ENCODE data around the gene ZNF512B.
"Not testable (repeated sequence)": the region's sequence is repeated elsewhere in the genome, so short reads cannot be mapped to it uniquely, and the experiment has no call there.

The ZNF512B gene, protein sequence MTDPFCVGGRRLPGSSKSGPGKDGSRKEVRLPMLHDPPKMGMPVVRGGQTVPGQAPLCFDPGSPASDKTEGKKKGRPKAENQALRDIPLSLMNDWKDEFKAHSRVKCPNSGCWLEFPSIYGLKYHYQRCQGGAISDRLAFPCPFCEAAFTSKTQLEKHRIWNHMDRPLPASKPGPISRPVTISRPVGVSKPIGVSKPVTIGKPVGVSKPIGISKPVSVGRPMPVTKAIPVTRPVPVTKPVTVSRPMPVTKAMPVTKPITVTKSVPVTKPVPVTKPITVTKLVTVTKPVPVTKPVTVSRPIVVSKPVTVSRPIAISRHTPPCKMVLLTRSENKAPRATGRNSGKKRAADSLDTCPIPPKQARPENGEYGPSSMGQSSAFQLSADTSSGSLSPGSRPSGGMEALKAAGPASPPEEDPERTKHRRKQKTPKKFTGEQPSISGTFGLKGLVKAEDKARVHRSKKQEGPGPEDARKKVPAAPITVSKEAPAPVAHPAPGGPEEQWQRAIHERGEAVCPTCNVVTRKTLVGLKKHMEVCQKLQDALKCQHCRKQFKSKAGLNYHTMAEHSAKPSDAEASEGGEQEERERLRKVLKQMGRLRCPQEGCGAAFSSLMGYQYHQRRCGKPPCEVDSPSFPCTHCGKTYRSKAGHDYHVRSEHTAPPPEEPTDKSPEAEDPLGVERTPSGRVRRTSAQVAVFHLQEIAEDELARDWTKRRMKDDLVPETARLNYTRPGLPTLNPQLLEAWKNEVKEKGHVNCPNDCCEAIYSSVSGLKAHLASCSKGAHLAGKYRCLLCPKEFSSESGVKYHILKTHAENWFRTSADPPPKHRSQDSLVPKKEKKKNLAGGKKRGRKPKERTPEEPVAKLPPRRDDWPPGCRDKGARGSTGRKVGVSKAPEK

DNA sequence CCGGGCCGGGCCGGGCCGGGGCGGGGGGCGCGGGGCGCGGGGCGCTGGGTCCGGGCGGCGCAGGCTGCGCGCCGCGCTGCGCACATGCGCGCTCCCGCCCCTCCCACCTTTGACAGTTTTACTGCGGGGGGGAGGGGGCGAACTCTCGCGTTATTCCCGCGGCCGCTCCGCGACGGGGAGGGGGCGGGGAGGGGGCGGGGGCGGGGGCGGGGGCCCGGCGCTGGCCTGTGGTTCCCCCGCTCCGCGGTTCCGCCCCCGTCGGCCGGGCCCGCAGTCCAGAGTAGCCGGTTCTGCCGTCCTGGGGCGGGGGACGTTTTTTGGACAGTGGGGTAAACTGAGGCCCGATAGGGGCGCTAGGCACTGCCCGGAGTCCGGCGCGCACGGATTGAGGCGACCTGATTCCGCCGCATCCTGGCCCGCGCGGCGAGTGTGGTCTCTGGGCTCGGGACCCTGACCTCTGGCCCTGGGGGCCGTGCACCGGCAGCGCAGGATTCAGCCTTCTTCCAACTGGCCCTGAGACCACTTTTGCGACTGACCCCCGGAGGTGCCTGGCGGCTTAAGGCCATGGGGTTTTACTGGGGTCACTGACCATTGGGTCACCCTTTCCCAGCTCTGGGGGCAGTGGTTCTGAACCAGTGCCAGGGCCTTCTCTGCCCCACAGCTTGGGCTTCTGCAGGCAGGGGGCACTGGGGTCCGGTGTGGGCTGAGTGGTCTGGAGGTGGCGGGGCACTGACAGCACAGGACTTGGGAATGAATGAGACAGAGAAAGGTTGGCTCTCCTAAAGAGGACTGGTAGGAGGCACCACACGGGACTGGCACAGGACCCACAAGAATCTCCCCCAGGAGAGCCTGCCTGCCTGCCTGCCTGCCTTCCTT is at the start of gene ZNF512B:
Gene ZNF512B (minus strand): TSS at position 93 of the 876 bp plus-strand sequence. CDS start 1,980 bp downstream, outside the sequence.
- DNase-seq (ENCODE audit: low read depth): peak; percentile 63
- peak within 1 kb of the TSS; percentile 64 for H3K4me3 ChIP-seq (replicated peaks; ENCODE audit: low read depth, low read length)
- TF ChIP-seq, protein P1, sequence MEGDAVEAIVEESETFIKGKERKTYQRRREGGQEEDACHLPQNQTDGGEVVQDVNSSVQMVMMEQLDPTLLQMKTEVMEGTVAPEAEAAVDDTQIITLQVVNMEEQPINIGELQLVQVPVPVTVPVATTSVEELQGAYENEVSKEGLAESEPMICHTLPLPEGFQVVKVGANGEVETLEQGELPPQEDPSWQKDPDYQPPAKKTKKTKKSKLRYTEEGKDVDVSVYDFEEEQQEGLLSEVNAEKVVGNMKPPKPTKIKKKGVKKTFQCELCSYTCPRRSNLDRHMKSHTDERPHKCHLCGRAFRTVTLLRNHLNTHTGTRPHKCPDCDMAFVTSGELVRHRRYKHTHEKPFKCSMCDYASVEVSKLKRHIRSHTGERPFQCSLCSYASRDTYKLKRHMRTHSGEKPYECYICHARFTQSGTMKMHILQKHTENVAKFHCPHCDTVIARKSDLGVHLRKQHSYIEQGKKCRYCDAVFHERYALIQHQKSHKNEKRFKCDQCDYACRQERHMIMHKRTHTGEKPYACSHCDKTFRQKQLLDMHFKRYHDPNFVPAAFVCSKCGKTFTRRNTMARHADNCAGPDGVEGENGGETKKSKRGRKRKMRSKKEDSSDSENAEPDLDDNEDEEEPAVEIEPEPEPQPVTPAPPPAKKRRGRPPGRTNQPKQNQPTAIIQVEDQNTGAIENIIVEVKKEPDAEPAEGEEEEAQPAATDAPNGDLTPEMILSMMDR (IDR thresholded peaks at IDR 0.05; ENCODE audit: low read length, missing control alignments): no peak

DNA sequence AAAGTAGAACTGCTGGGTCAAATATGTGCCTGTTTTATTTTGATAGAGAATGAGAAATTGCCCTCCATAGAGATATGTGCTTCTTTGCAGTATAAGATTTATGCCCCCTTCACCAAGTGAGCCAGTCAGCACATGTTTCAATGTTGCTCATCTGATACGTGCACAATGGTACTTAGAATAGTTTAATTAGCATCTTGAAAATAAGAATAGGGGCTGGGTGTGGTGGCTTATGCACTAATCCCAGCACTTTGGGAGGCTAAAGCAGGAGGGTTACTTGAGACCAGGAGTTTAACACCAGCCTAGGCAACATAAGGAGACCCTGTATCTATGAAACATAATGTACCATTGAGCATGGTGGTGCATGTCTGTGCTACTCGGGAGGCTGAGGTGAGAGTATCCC is 45.9 kb upstream of the ZNF512B start:
- H3K4me3 ChIP-seq (replicated peaks; ENCODE audit: low read depth, low read length): no peak overlapping the region
- DNase-seq (ENCODE audit: low read depth): no peak
- TF ChIP-seq, protein P1 (IDR thresholded peaks at IDR 0.05; ENCODE audit: low read length, missing control alignments): no peak

DNA sequence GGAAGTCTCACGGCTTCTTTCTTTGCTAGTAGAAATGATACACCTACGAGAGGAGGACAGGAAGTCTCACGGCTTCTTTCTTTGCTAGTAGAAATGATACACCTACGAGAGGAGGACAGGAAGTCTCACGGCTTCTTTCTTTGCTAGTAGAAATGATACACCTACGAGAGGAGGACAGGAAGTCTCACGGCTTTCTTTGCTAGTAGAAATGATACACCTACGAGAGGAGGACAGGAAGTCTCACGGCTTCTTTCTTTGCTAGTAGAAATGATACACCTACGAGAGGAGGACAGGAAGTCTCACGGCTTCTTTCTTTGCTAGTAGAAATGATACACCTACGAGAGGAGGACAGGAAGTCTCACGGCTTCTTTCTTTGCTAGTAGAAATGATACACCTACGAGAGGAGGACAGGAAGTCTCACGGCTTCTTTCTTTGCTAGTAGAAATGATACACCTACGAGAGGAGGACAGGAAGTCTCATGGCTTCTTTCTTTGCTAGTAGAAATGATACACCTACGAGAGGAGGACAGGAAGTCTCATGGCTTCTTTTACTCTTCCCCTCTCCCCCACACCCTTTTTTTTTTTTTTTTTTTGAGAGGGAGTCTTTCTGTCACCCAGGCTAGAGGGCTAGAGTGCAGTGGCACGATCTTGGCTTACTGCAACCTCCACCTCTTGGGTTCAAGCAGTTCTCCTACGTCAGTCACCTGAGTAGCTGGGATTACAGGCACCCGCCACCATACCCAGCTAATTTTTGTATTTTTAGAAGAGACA is 42.8 kb upstream of the ZNF512B start:
- DNase-seq (ENCODE audit: low read depth); H3K4me3 ChIP-seq (replicated peaks; ENCODE audit: low read depth, low read length): not testable (repeated sequence)

DNA sequence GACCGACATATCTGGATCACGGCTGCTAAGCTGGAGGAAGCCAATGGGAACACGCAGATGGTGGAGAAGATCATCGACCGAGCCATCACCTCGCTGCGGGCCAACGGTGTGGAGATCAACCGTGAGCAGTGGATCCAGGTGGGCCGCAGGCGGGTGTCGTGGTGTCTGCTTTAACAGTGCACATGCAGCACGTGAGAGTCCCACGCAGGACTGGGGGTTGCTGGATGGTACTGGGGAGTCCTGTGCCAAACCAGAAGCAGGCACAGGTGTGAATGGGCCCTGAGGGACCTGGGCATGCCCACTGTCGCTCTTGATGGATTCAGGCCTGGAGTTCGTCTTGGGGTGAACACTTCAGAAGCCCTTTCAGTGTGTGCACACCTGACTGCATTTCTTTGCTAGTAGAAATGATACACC is 41.6 kb upstream of the ZNF512B start:
- no peak overlapping the region for H3K4me3 ChIP-seq (replicated peaks; ENCODE audit: low read depth, low read length)
- no peak for DNase-seq (ENCODE audit: low read depth)
- TF ChIP-seq, protein P1 (IDR thresholded peaks at IDR 0.05; ENCODE audit: low read length, missing control alignments): no peak

DNA sequence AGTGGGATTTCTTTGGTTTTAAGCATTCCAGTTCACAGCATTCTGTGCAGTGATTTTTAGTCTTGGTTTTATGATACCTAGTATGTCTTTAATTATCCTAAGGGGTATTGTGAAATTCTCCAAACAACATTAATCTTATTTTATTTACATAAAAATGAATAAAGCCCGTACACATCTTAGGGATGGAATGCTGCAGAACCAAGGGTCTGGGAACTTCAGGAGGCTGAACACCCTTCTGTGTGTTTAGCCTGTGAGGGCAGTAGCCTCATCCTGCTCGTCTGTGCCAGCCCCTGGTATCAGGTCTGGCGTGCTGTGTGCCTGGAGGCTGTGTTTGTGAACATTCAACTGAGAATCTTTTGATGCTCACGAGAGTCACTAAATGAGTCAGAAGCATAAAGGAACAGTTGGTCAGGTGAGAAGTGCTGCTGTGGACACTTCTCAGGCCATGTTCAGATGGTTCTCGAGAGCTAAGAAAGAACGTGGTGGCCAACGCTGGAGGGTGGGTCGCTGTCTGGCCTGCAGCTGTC is 41.0 kb upstream of the ZNF512B start:
- no peak for DNase-seq (ENCODE audit: low read depth)
- TF ChIP-seq, protein P1 (IDR thresholded peaks at IDR 0.05; ENCODE audit: low read length, missing control alignments): no peak
- H3K4me3 ChIP-seq (replicated peaks; ENCODE audit: low read depth, low read length): no peak overlapping the region

DNA sequence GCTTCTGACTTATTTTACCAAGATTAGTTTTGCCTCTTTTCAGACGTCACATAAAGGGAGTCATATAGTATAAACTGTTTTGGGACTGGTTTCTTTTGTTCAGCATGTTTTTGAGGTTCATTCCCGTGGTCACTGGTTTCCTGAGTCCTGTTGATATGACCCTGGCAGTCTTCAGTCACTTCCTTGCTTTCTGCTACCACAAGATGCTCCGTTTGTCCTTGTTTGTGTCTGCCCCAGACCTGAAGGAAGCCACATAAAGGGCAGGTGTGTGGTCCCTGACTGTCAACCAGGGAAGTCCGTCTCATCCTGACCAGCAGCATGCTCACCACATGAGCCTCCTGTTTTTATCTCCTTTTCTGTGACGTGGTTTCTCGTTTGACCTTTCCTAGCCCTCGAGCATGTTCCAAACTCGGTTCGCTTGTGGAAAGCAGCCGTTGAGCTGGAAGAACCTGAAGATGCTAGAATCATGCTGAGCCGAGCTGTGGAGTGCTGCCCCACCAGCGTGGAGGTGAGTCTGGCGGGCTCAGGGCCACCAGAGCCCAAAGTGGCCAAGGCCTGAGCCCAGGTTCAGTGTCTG is 40.2 kb upstream of the ZNF512B start:
- H3K4me3 ChIP-seq (replicated peaks; ENCODE audit: low read depth, low read length): no peak overlapping the region
- no peak for DNase-seq (ENCODE audit: low read depth)
- TF ChIP-seq, protein P1 (IDR thresholded peaks at IDR 0.05; ENCODE audit: low read length, missing control alignments): no peak

Data from fibroblast of pulmonary artery (primary cell).